Upper lobe of right lung (tissue), 1 donor: ENCODE results near the gene CTRB2. TPM values are rescaled to one million over a fixed set of nuclear protein-coding genes. Genes with fewer than 3 reads are reported as not detected.
"Not testable (repeated sequence)": the region's sequence is repeated elsewhere in the genome, so short reads cannot be mapped to it uniquely, and the experiment has no call there.

Experiments
- ATAC-seq: fragments of 200-7000 bp; cut with Tn5 transposase; one replicate; pipeline ENCODE4 v1.9.1; 2020; ENCODE audit warnings: mild to moderate bottlenecking, moderate library complexity
- DNase-seq: peaks from one replicate; pipeline ENCODE4 v3.0.0-alpha.2; 2020
- H3K27ac ChIP-seq: fragments of 200-600 bp; one replicate; pipeline ENCODE4 v1.8.0; 2022
- H3K27me3 ChIP-seq: fragments of 200-600 bp; one replicate; pipeline ENCODE4 v1.8.0; 2022; ENCODE audit warnings: mild to moderate bottlenecking
- H3K36me3 ChIP-seq: fragments of 200-600 bp; one replicate; pipeline ENCODE4 v1.8.0; 2022
- H3K4me1 ChIP-seq: fragments of 200-600 bp; one replicate; pipeline ENCODE4 v1.8.0; 2022
- H3K4me3 ChIP-seq: fragments of 200-600 bp; one replicate; pipeline ENCODE4 v1.8.0; 2022; ENCODE audit warnings: mild to moderate bottlenecking
- H3K9me3 ChIP-seq: fragments of 200-600 bp; one replicate; pipeline ENCODE4 v1.8.0; 2022
- CTCF ChIP-seq: fragments of 200-600 bp; IDR thresholded peaks from one replicate; pipeline ENCODE4 v1.8.0; 2022; ENCODE audit warnings: antibody characterized with exemption
- intact Hi-C: fragments of 100-400 bp; cut with DNase I; formaldehyde crosslinking; loops from one replicate; pipeline ENCODE4 v1.11.0; 2022
- total RNA-seq: library from RNA; stranded (reverse); fragmentation: NEBNext Ultra II Directional; extraction: Animal tissue kit (Norgen Biotek cat#: 25700); gene quantifications from one replicate; pipeline ENCODE4 v1.2.1, GENCODE V29; 2021
- donor health status: DM: no; HTN: yes; CAD: no; lungs with severe emphysema.

CTRB2 gene
- total RNA-seq, 1 donor from 2014 or later, result 0.78 TPM

GRCh38 chr16:75226550-75227360, 19.8 kb upstream of the CTRB2 start:
- no peaks in the 10 kb centered on the region for H3K27me3 ChIP-seq
- H3K9me3 ChIP-seq, result no peaks in the 10 kb centered on the region
- no peak overlapping the region for H3K27ac ChIP-seq
- no peak for DNase-seq
- TF ChIP-seq CTCF, result no peak
- ATAC-seq, result no peak
- intact Hi-C loops, result loop anchor here (5.0 kb wide), 1 partner anchor 161 kb away; no protein-coding TSS in a partner anchor
- no peak overlapping the region for H3K4me3 ChIP-seq
- H3K36me3 ChIP-seq, result peaks cover 24% of the 10 kb centered on the region
- H3K4me1 ChIP-seq, result no peaks in the 10 kb centered on the region

GRCh38 chr16:75225678-75226515, 18.9 kb upstream of the CTRB2 start:
- no peaks in the 10 kb centered on the region for H3K4me1 ChIP-seq
- H3K36me3 ChIP-seq, result peaks cover 18% of the 10 kb centered on the region
- intact Hi-C loops, result loop anchor here (2.0 to 5.0 kb wide), 2 partner anchors 19 to 161 kb away; partner anchors contain the start of gene CTRB2
- H3K9me3 ChIP-seq, result no peaks in the 10 kb centered on the region
- H3K27ac ChIP-seq, result no peak overlapping the region
- TF ChIP-seq CTCF, result no peak
- DNase-seq (no peak), ATAC-seq (no peak)
- H3K4me3 ChIP-seq, result no peak overlapping the region
- H3K27me3 ChIP-seq, result no peaks in the 10 kb centered on the region

GRCh38 chr16:75225092-75225491, 18.1 kb upstream of the CTRB2 start:
- Histone ChIP-seq H3K9me3 (no peaks in the 10 kb centered on the region), H3K27ac (no peak overlapping the region), H3K4me1 (no peaks in the 10 kb centered on the region), H3K36me3 (peaks cover 17% of the 10 kb centered on the region), H3K27me3 (no peaks in the 10 kb centered on the region), H3K4me3 (no peak overlapping the region)
- ATAC-seq (no peak), DNase-seq (no peak)
- no peak for TF ChIP-seq CTCF
- intact Hi-C loops, result loop anchor here (2.0 to 5.0 kb wide), 2 partner anchors 18 to 162 kb away; partner anchors contain the start of gene CTRB2

- Histone ChIP-seq H3K9me3 (no peaks in the 10 kb centered on the region), H3K36me3 (peaks cover 11% of the 10 kb centered on the region), H3K4me3 (no peak overlapping the region), H3K4me1 (no peaks in the 10 kb centered on the region), H3K27me3 (no peaks in the 10 kb centered on the region), H3K27ac (no peak overlapping the region)
- intact Hi-C loops, result loop anchor here (2.0 to 5.0 kb wide), 2 partner anchors 18 to 163 kb away; partner anchors contain the start of gene CTRB2
- no peak for TF ChIP-seq CTCF
- ATAC-seq (no peak), DNase-seq (no peak)
Observed at GRCh38 chr16:75224306-75225082, 17.5 kb upstream of the CTRB2 start.

GRCh38 chr16:75223129-75223528, 16.2 kb upstream of the CTRB2 start:
- H3K4me3 ChIP-seq, intact Hi-C loops, H3K36me3 ChIP-seq, ATAC-seq, H3K4me1 ChIP-seq, H3K27ac ChIP-seq, H3K9me3 ChIP-seq, H3K27me3 ChIP-seq, DNase-seq: not testable (repeated sequence)
